Activated CD8-positive, alpha-beta T cell treated with anti-CD3 and anti-CD28 coated beads for 36 hours (primary cell): Measurements from ENCODE around the gene P3H1. TPM values are rescaled to one million over a fixed set of nuclear protein-coding genes. Genes with fewer than 3 reads are reported as not detected.

Experiments
- ATAC-seq: fragments of 200-7000 bp; cut with Tn5 transposase; one replicate; pipeline ENCODE4 v1.10.0; 2021; ENCODE audit warnings: mild to moderate bottlenecking, moderate library complexity
- CTCF ChIA-PET: fragments of 350-600 bp; sonication (Branson Sonifier 250); formaldehyde crosslinking; loops from one replicate; lab custom pipeline; 2021; ENCODE audit warnings: antibody characterized with exemption; lab: Charles Lee
- POLR2A ChIA-PET: fragments of 350-600 bp; sonication (Branson Sonifier 250); formaldehyde crosslinking; loops from one replicate; lab custom pipeline; 2021; ENCODE audit warnings: antibody characterized with exemption; lab: Charles Lee
- DNase-seq: peaks from one replicate; pipeline ENCODE4 v3.0.0-alpha.2; 2020
- H3K27ac Mint-ChIP-seq: one replicate; pipeline ENCODE4 v1.8.0; 2021; ENCODE audit warnings: mild to moderate bottlenecking, mixed read lengths
- H3K27me3 Mint-ChIP-seq: one replicate; pipeline ENCODE4 v1.8.0; 2021; ENCODE audit warnings: mixed read lengths
- H3K36me3 Mint-ChIP-seq: one replicate; pipeline ENCODE4 v1.8.0; 2021; ENCODE audit warnings: low read depth, mixed read lengths
- H3K4me1 Mint-ChIP-seq: one replicate; pipeline ENCODE4 v1.8.0; 2021; ENCODE audit warnings: low read depth, mixed read lengths
- H3K4me3 Mint-ChIP-seq: one replicate; pipeline ENCODE4 v1.8.0; 2021; ENCODE audit warnings: mild to moderate bottlenecking, moderate library complexity, mixed read lengths
- H3K9me3 Mint-ChIP-seq: one replicate; pipeline ENCODE4 v1.8.0; 2021; ENCODE audit warnings: mixed read lengths
- CTCF ChIP-seq: fragments of 200-600 bp; IDR thresholded peaks from one replicate; pipeline ENCODE4 v1.8.0; 2022; ENCODE audit warnings: antibody characterized with exemption, mild to moderate bottlenecking
- intact Hi-C: fragments of 100-400 bp; cut with micrococcal nuclease; formaldehyde crosslinking; loops from one replicate; pipeline ENCODE4 v1.10.0; 2022
- total RNA-seq, 2 experiments: library from RNA; stranded (reverse); gene quantifications; one replicate each; pipeline ENCODE4 v1.2.3, GENCODE V29; 2021

The P3H1 gene
- total RNA-seq, 2 experiments from 2014 or later, result 34.7 to 34.8 TPM

DNA sequence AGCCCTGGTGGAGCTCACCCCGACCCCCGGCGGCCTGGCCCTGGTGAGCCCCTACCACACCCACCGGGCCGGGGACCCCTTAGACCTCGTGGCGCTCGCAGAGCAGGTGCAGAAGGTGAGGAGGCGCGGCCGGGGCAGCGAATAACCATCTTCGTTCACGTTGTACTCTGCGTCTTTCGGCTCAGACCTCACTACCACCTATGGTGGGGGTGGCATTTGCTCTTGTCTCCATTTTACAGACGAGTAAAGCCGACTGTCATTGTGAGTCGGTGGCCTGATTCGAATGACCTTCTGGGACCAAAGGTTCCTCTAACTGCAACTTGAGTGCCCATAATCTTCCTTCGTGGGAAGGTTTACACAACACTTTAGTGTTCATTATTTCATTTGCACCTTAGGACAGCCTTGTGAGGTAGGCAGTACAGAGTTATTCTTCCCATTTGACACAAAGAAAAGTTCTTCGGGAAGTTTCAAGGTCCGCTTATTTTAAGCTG lies 727 bp upstream of the P3H1 start:
- POLR2A ChIA-PET, result interaction anchor here (1.0 to 2.3 kb wide), 11 partner anchors 12 to 404 kb away, joined by 3 to 21 read pairs (median 6); partner anchors contain the start of genes CFAP57, EBNA1BP2, ERMAP and PPIH
- Mint-ChIP-seq H3K36me3 (peaks cover 17% of the 10 kb centered on the region), H3K4me3 (no peak overlapping the region), H3K9me3 (no peaks in the 10 kb centered on the region), H3K27me3 (no peaks in the 10 kb centered on the region), H3K4me1 (peaks cover 26% of the 10 kb centered on the region), H3K27ac (peak overlapping the region; percentile 91)
- TF ChIP-seq CTCF, result no peak
- CTCF ChIA-PET, result interaction anchor here (0.7 to 4.6 kb wide), 9 partner anchors 10 to 324 kb away, joined by 3 to 41 read pairs (median 7); partner anchors contain the start of gene ZNF691
- DNase-seq, result no peak
- intact Hi-C loops, result no loop called here
- peak; percentile 15 for ATAC-seq

DNA sequence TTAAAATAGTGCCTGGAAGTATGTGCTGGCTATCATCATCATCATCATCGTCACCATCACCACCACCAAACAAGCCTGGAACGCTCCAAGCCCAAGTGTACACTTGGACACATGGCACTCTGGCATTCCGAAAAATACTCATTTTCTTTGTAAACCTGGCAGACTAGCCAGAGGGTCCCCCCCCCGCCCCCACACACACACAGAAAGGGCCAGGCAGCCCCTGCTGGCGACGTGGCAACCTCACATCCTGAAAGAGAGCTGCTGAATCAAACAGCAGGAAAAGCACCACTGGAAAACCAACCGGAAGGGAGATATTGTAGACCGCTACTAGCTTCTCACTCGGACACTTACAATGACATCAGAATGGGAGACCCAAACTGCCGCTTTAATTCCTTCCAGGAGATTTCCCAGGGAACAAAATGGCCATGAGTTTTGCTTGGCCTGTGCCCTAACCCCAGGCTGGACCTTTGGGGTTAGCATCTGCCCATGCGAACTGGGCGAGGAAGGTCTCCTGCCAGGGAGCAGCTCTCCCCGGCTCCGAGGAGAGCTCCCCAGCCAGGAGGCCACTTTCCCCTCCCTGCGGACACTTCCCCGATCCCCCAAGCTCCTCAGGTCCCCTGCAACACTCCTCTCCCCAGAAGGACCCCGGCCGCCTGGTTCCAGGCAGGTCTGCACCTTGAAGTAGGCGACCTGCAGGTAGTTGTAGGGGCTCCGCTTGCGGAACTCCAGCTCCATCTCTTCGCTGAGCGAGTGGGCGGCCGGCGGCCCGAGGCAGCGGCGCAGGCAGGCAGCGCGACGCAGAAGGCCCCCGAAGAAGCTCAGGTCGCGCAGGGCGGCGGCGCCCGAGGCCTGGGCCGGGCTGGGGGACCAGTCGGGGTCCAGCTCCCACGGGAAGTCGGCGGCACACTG lies 742 bp downstream of the P3H1 start:
- Mint-ChIP-seq H3K27ac (no peak overlapping the region), H3K4me1 (peaks cover 25% of the 10 kb centered on the region), H3K4me3 (no peak overlapping the region), H3K36me3 (peaks cover 17% of the 10 kb centered on the region), H3K27me3 (no peaks in the 10 kb centered on the region), H3K9me3 (no peaks in the 10 kb centered on the region)
- ChIA-PET POLR2A (interaction anchor here (0.7 to 2.3 kb wide), 21 partner anchors 14 to 406 kb away, joined by 3 to 21 read pairs (median 5); partner anchors contain the start of genes CFAP57, EBNA1BP2, ERMAP and PPIH), CTCF (interaction anchor here (0.6 to 4.6 kb wide), 20 partner anchors 9 to 481 kb away, joined by 3 to 41 read pairs (median 4); partner anchors contain the start of genes ERMAP, SVBP and ZNF691)
- intact Hi-C loops, result no loop called here
- peak; percentile 56 for TF ChIP-seq CTCF
- peak; percentile 17 for ATAC-seq
- peak; percentile 70 for DNase-seq

- intact Hi-C loops, result no loop called here
- Mint-ChIP-seq H3K4me1 (peaks cover 20% of the 10 kb centered on the region), H3K27ac (no peak overlapping the region), H3K27me3 (no peaks in the 10 kb centered on the region), H3K9me3 (no peaks in the 10 kb centered on the region), H3K4me3 (no peak overlapping the region), H3K36me3 (peaks cover 11% of the 10 kb centered on the region)
- DNase-seq (no peak), ATAC-seq (no peak)
- POLR2A ChIA-PET, result interaction anchor here (1.6 to 2.3 kb wide), 3 partner anchors 18 to 82 kb away, joined by 5 to 21 read pairs (median 8); partner anchors contain the start of gene YBX1
- no peak for TF ChIP-seq CTCF
- CTCF ChIA-PET, result interaction anchor here (1.0 to 4.6 kb wide), 7 partner anchors 8 to 187 kb away, joined by 3 to 41 read pairs (median 5); partner anchors contain the start of genes ERMAP and SVBP
Observed at GRCh38 chr1:42765269-42765668, 1.6 kb downstream of the P3H1 start.

GRCh38 chr1:42762269-42762668 lies 4.6 kb downstream of the P3H1 start:
- POLR2A ChIA-PET, result interaction anchor here (0.9 to 1.0 kb wide), 3 partner anchors 10 to 78 kb away, joined by 3 read pairs; no protein-coding TSS in a partner anchor
- H3K4me3 Mint-ChIP-seq, result no peak overlapping the region
- no peaks in the 10 kb centered on the region for H3K27me3 Mint-ChIP-seq
- no peaks in the 10 kb centered on the region for H3K9me3 Mint-ChIP-seq
- peaks cover 8% of the 10 kb centered on the region for H3K4me1 Mint-ChIP-seq
- intact Hi-C loops, result no loop called here
- ATAC-seq (no peak), DNase-seq (no peak)
- TF ChIP-seq CTCF, result no peak
- CTCF ChIA-PET, result interaction anchor here (0.8 to 1.9 kb wide), 6 partner anchors 10 to 196 kb away, joined by 4 to 5 read pairs (median 4); partner anchors contain the start of gene ZNF691
- H3K27ac Mint-ChIP-seq, result no peak overlapping the region
- H3K36me3 Mint-ChIP-seq, result peaks cover 13% of the 10 kb centered on the region
